PC-3 (cell line): ENCODE results near the gene STK32C. TPM values are rescaled to one million over a fixed set of nuclear protein-coding genes. Genes with fewer than 3 reads are reported as not detected.

Experiments
- ATAC-seq: fragments of 200-7000 bp; cut with Tn5 transposase; 2 replicates; pipeline ENCODE4 v1.9.1; 2020; ENCODE audit warnings: mild to moderate bottlenecking, moderate library complexity
- BruUV-seq: library from RNA; stranded (reverse); fragments of 400-500 nt; replicated peaks from 2 replicates; lab custom pipeline; 2021; lab: Mats Ljungman, UMichigan
- CTCF ChIA-PET: fragments of 300-600 bp; sonication (Branson Sonifier 250); formaldehyde crosslinking; loops from one replicate; lab custom pipeline; 2022; ENCODE audit warnings: antibody characterized with exemption; lab: Charles Lee
- POLR2A ChIA-PET: fragments of 300-600 bp; sonication (Branson Sonifier 250); formaldehyde crosslinking; loops from one replicate; lab custom pipeline; 2022; ENCODE audit warnings: antibody characterized with exemption; ENCODE audit not compliant: unreplicated experiment; lab: Charles Lee
- DNase-seq: peaks from one replicate; pipeline ENCODE4 v3.0.0-alpha.2; 2015
- H2AFZ ChIP-seq: fragments of 300-600 bp; sonication (generic); 2 replicates; pipeline ENCODE4 v1.6.0; 2016; ENCODE audit warnings: antibody characterized with exemption, low read length
- H3F3A ChIP-seq: fragments of 300-600 bp; sonication (generic); one replicate; pipeline ENCODE4 v1.6.0; 2017; ENCODE audit warnings: antibody characterized with exemption, low read length, control low read depth, mild to moderate bottlenecking; ENCODE audit not compliant: unreplicated experiment
- H3K27ac ChIP-seq: fragments of 300-600 bp; sonication (generic); 2 replicates; pipeline ENCODE4 v1.5.1; 2016; ENCODE audit warnings: mild to moderate bottlenecking, low read length
- H3K27me3 ChIP-seq: fragments of 300-600 bp; sonication (generic); 2 replicates; pipeline ENCODE4 v1.6.1; 2016; ENCODE audit warnings: low read length, mixed read lengths
- H3K36me3 ChIP-seq: fragments of 300-600 bp; sonication (generic); 2 replicates; pipeline ENCODE4 v1.6.1; 2016; ENCODE audit warnings: low read depth, mixed run types, low read length, mixed read lengths
- H3K4me1 ChIP-seq: fragments of 300-600 bp; sonication (generic); 2 replicates; pipeline ENCODE4 v1.5.1; 2016; ENCODE audit warnings: low read length; ENCODE audit not compliant: insufficient read depth
- H3K4me2 ChIP-seq: fragments of 300-600 bp; sonication (generic); 2 replicates; pipeline ENCODE4 v1.6.0; 2016; ENCODE audit warnings: low read length
- H3K4me3 ChIP-seq: fragments of 300-600 bp; sonication (generic); 2 replicates; pipeline ENCODE4 v1.5.1; 2016; ENCODE audit warnings: mild to moderate bottlenecking, low read length, mixed read lengths
- H3K79me2 ChIP-seq: fragments of 300-600 bp; sonication (generic); 2 replicates; pipeline ENCODE4 v1.6.1; 2017; ENCODE audit warnings: low read length, mixed read lengths
- H3K9ac ChIP-seq: fragments of 300-600 bp; sonication (generic); 2 replicates; pipeline ENCODE4 v1.6.0; 2016; ENCODE audit warnings: mild to moderate bottlenecking, low read length
- H3K9me2 ChIP-seq: fragments of 300-600 bp; sonication (generic); replicated peaks from 2 replicates; pipeline ENCODE4 v1.6.1; 2016; ENCODE audit warnings: mixed run types, low read length, mixed read lengths
- H3K9me3 ChIP-seq: fragments of 300-600 bp; sonication (generic); 2 replicates; pipeline ENCODE4 v1.6.1; 2016; ENCODE audit warnings: low read length, mixed read lengths
- H4K20me1 ChIP-seq: fragments of 300-600 bp; sonication (generic); 2 replicates; pipeline ENCODE4 v1.6.1; 2016; ENCODE audit warnings: low read length, mixed read lengths
- EZH2 ChIP-seq: fragments of 300-600 bp; sonication (generic); IDR thresholded peaks from one replicate; pipeline ENCODE4 v1.6.1; 2017; ENCODE audit warnings: antibody characterized with exemption, mild to moderate bottlenecking, low read length; ENCODE audit not compliant: unreplicated experiment
- EZH2phosphoT487 ChIP-seq: fragments of 300-600 bp; sonication (generic); IDR thresholded peaks from 2 replicates; pipeline ENCODE4 v1.6.1; 2018; ENCODE audit warnings: mild to moderate bottlenecking, antibody characterized with exemption, low read length, borderline replicate concordance
- intact Hi-C: fragments of 100-400 bp; cut with micrococcal nuclease; formaldehyde crosslinking; loops from 2 replicates; pipeline ENCODE4 v1.9.0; 2023
- total RNA-seq: library from RNA; depleted of rRNA; stranded (reverse); fragments of >200 nt; gene quantifications from 2 replicates; pipeline ENCODE4 v1.2.3, GENCODE V29; 2014
- TF ChIP-seq, protein P1 (sequence below): fragments of 300-600 bp; sonication (generic); conservative IDR thresholded peaks from 2 replicates; pipeline ENCODE4 v1.5.1; 2017; ENCODE audit warnings: antibody characterized with exemption, low read depth, mild to moderate bottlenecking, low read length

The STK32C gene
- total RNA-seq, 1 experiment from 2014 or later = 28.3 TPM

GRCh38 chr10:132189810-132190422 lies 117.8 kb downstream of the STK32C start:
- intact Hi-C loops = no loop called here
- ATAC-seq = no peak
- CTCF ChIA-PET = no interaction called here

GRCh38 chr10:132189016-132189415 lies 118.7 kb downstream of the STK32C start:
- H4K20me1 ChIP-seq = no peaks in the 10 kb centered on the region
- CTCF ChIA-PET = no interaction called here
- intact Hi-C loops = no loop called here
- no peak overlapping the region for H3K27ac ChIP-seq
- peaks cover 3% of the 10 kb centered on the region; the same call in 1 of the 2 replicates for H3K4me1 ChIP-seq
- H2AFZ ChIP-seq = no peak overlapping the region
- TF ChIP-seq, protein P1, sequence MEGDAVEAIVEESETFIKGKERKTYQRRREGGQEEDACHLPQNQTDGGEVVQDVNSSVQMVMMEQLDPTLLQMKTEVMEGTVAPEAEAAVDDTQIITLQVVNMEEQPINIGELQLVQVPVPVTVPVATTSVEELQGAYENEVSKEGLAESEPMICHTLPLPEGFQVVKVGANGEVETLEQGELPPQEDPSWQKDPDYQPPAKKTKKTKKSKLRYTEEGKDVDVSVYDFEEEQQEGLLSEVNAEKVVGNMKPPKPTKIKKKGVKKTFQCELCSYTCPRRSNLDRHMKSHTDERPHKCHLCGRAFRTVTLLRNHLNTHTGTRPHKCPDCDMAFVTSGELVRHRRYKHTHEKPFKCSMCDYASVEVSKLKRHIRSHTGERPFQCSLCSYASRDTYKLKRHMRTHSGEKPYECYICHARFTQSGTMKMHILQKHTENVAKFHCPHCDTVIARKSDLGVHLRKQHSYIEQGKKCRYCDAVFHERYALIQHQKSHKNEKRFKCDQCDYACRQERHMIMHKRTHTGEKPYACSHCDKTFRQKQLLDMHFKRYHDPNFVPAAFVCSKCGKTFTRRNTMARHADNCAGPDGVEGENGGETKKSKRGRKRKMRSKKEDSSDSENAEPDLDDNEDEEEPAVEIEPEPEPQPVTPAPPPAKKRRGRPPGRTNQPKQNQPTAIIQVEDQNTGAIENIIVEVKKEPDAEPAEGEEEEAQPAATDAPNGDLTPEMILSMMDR = no peak
- no peak for TF ChIP-seq EZH2
- H3K9me3 ChIP-seq = no peaks in the 10 kb centered on the region
- no peaks in the 10 kb centered on the region for H3K79me2 ChIP-seq
- no peaks in the 10 kb centered on the region for H3K9me2 ChIP-seq
- H3K9ac ChIP-seq = no peak overlapping the region
- DNase-seq (no peak), ATAC-seq (no peak)
- no peaks in the 10 kb centered on the region for H3K36me3 ChIP-seq
- H3F3A ChIP-seq = no peaks in the 10 kb centered on the region
- POLR2A ChIA-PET = no interaction called here
- no peak overlapping the region for H3K4me3 ChIP-seq
- no peak overlapping the region for H3K4me2 ChIP-seq
- BruUV-seq = TSS peak; percentile 32
- H3K27me3 ChIP-seq = no peaks in the 10 kb centered on the region

More at GRCh38 chr10:132189810-132190422, 117.8 kb downstream of the STK32C start:
- H3K9ac ChIP-seq = no peak overlapping the region
- no TSS peak for BruUV-seq
- H2AFZ ChIP-seq = no peak overlapping the region
- DNase-seq = no peak
- peaks cover 3% of the 10 kb centered on the region; the same call in 1 of the 2 replicates for H3K4me1 ChIP-seq
- H3K36me3 ChIP-seq = no peaks in the 10 kb centered on the region
- H3K9me2 ChIP-seq = no peaks in the 10 kb centered on the region
- no peak overlapping the region for H3K4me2 ChIP-seq
- TF ChIP-seq EZH2 (no peak), EZH2phosphoT487 (no peak)
- TF ChIP-seq, protein P1 = no peak
- H3F3A ChIP-seq = no peaks in the 10 kb centered on the region
- no peak overlapping the region for H3K4me3 ChIP-seq
- H3K9me3 ChIP-seq = no peaks in the 10 kb centered on the region
- POLR2A ChIA-PET = no interaction called here
- no peaks in the 10 kb centered on the region for H3K27me3 ChIP-seq
- H3K27ac ChIP-seq = no peak overlapping the region
- no peaks in the 10 kb centered on the region for H4K20me1 ChIP-seq
- H3K79me2 ChIP-seq = no peaks in the 10 kb centered on the region

- Histone ChIP-seq H3K27me3 (no peaks in the 10 kb centered on the region), H4K20me1 (no peaks in the 10 kb centered on the region), H3K27ac (no peak overlapping the region), H3K9me2 (no peaks in the 10 kb centered on the region), H3K9me3 (no peaks in the 10 kb centered on the region), H3F3A (no peaks in the 10 kb centered on the region), H3K36me3 (no peaks in the 10 kb centered on the region), H3K4me3 (no peak overlapping the region), H3K9ac (no peak overlapping the region), H3K4me1 (peaks cover 3% of the 10 kb centered on the region; the same call in 1 of the 2 replicates), H3K79me2 (no peaks in the 10 kb centered on the region), H2AFZ (no peak overlapping the region), H3K4me2 (peak overlapping the region; percentile 84; the same call in 1 of the 2 replicates)
- no peak for ATAC-seq
- POLR2A ChIA-PET = no interaction called here
- BruUV-seq = no TSS peak
- no peak for DNase-seq
- CTCF ChIA-PET = no interaction called here
- TF ChIP-seq EZH2 (no peak), EZH2phosphoT487 (no peak)
- TF ChIP-seq, protein P1 = no peak
- intact Hi-C loops = no loop called here
These were observed 119.4 kb downstream of the STK32C start for GRCh38 chr10:132188331-132188730.
